B cell (primary cell): ENCODE results near the gene PLEKHM1.

ENCODE experiments used
- EZH2 ChIP-seq: IDR thresholded peaks from 2 replicates; pipeline ENCODE4 v1.6.1; 2012; ENCODE audit warnings: borderline replicate concordance, low read depth, mild to moderate bottlenecking, moderate library complexity, low read length; ENCODE audit not compliant: insufficient read depth, poor library complexity, severe bottlenecking
- TF ChIP-seq, protein P1 (sequence below): fragments of 200-600 bp; IDR thresholded peaks from one replicate; pipeline ENCODE4 v1.8.0; 2022; ENCODE audit warnings: antibody characterized with exemption, mild to moderate bottlenecking

GRCh38 chr17:45430738-45431530 is 59.6 kb downstream of the PLEKHM1 start:
- TF ChIP-seq, protein P1, sequence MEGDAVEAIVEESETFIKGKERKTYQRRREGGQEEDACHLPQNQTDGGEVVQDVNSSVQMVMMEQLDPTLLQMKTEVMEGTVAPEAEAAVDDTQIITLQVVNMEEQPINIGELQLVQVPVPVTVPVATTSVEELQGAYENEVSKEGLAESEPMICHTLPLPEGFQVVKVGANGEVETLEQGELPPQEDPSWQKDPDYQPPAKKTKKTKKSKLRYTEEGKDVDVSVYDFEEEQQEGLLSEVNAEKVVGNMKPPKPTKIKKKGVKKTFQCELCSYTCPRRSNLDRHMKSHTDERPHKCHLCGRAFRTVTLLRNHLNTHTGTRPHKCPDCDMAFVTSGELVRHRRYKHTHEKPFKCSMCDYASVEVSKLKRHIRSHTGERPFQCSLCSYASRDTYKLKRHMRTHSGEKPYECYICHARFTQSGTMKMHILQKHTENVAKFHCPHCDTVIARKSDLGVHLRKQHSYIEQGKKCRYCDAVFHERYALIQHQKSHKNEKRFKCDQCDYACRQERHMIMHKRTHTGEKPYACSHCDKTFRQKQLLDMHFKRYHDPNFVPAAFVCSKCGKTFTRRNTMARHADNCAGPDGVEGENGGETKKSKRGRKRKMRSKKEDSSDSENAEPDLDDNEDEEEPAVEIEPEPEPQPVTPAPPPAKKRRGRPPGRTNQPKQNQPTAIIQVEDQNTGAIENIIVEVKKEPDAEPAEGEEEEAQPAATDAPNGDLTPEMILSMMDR, result no peak
- no peak for TF ChIP-seq EZH2
